ENCODE measurements around the gene DPY19L3.

DPY19L3 gene

GRCh38 chr19:32522967-32523366 lies 117.4 kb downstream of the DPY19L3 start:
- DNase-seq: no peak

DNA sequence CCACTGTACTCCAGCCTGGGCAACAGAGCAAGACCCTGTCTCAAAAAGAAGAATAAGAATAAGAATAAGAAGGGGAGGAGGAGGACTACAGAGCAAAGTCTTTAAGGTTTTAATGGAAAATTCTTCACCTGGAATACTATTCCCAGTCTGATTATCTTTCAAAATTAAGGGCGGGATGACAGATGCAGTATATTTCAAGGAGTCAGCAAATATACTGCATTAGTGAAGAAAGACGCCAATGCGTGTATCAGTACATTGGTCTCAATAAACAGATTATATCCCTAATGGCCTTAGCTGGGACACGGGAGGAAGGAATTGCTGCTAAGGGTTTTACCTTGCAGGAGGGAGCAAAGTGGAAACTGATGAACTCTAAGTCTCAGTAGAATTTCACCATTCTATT lies 121.3 kb downstream of the DPY19L3 start:
- no peak for DNase-seq

GRCh38 chr19:32530773-32531172 lies 125.2 kb downstream of the DPY19L3 start:
- no peak for DNase-seq

DNA sequence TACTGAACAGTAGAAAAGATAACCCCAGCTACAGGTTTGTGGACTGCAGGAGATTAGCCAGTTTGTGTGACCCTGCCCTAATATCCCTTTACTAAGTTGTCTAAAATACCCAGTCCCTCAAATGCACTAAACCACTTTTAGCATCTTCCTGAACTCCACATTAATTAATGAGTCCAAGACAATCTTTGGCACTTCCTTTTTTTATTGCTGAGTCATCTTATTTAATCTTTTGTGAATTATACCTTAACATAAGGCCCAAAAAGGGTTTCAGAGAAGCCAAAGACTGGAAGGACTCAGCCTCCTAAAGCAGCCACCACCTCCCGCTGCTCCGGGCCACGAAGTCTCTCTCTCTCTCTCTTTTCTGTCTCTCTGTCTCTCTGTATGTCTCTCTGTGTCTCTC lies 126.7 kb downstream of the DPY19L3 start:
- DNase-seq: no peak

All from CD4-positive, alpha-beta T cell treated with Interleukin-10 for 1 hour (primary cell).